ENCODE measurements around the gene NUF2. TPM values are rescaled to one million over a fixed set of nuclear protein-coding genes. Genes with fewer than 3 reads are reported as not detected.

The NUF2 gene
- polyA plus RNA-seq, 2 of the 4 experiments (the other 2 are of a cell fraction): 28.5 to 38.5 TPM

DNA sequence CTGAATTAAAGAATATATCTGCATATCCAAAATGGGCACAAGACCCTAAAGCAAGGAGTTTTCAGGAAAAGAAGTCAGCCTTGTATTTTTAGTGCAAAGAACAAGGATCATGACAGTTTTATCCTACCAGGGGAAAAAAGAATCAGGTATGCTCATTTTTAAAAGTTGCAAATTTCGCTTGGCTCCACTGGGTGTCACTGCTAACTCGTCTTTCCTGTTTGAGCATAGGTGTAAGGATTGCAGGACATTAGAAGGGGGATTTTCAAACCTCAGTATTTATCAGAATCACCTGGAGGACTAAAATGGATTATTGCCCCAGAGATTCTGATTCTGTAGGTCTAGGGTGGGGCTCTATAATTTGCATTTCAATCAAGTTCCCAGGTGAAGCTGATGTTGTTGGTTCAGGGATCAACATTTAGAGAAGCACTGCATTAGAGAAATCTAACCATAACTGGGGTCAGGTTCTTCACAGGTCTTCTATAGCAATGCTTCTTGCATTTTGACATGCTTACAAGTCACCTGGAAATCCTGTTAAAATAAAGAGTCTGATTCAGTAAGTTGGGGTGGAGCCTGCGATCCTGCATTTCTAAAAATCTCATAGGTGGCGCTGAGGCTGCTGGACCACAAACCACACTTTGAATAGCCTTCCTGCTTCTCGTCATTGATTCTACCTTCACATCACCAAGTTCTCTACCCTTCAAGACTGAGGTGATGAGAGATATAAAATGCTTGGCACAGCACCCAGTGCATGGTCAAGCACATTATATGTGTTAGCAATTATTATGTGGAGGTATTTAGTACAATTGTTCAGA, 39.6 kb downstream of the NUF2 start (continued):
- TF ChIP-seq, protein P1, sequence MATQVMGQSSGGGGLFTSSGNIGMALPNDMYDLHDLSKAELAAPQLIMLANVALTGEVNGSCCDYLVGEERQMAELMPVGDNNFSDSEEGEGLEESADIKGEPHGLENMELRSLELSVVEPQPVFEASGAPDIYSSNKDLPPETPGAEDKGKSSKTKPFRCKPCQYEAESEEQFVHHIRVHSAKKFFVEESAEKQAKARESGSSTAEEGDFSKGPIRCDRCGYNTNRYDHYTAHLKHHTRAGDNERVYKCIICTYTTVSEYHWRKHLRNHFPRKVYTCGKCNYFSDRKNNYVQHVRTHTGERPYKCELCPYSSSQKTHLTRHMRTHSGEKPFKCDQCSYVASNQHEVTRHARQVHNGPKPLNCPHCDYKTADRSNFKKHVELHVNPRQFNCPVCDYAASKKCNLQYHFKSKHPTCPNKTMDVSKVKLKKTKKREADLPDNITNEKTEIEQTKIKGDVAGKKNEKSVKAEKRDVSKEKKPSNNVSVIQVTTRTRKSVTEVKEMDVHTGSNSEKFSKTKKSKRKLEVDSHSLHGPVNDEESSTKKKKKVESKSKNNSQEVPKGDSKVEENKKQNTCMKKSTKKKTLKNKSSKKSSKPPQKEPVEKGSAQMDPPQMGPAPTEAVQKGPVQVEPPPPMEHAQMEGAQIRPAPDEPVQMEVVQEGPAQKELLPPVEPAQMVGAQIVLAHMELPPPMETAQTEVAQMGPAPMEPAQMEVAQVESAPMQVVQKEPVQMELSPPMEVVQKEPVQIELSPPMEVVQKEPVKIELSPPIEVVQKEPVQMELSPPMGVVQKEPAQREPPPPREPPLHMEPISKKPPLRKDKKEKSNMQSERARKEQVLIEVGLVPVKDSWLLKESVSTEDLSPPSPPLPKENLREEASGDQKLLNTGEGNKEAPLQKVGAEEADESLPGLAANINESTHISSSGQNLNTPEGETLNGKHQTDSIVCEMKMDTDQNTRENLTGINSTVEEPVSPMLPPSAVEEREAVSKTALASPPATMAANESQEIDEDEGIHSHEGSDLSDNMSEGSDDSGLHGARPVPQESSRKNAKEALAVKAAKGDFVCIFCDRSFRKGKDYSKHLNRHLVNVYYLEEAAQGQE (IDR thresholded peaks at IDR 0.05): no peak

DNA sequence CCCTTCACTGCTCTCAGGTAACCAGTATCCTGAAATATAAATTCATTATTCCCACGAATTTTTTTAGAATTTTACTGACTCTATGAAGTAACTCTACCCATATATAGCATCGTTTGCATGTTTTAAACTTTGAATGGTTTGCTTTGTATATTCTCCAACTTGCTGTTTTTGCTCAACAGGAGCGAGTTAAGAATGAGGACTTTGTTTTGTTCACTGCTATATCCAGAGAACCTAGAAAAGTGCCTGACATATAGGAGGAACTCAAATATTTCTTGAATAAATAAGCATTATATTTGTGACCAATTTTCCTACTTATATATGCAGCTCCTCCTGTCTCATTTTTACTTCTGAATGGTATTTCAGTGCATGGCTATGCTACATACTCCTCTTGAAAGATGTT, 43.4 kb downstream of the NUF2 start:
- FAIRE-seq (no peak), DNase-seq (ENCODE audit: low read depth in 1 of 2, low spot score in 1 of 2) (no peak), ATAC-seq (no peak)
- TF ChIP-seq, protein P2, sequence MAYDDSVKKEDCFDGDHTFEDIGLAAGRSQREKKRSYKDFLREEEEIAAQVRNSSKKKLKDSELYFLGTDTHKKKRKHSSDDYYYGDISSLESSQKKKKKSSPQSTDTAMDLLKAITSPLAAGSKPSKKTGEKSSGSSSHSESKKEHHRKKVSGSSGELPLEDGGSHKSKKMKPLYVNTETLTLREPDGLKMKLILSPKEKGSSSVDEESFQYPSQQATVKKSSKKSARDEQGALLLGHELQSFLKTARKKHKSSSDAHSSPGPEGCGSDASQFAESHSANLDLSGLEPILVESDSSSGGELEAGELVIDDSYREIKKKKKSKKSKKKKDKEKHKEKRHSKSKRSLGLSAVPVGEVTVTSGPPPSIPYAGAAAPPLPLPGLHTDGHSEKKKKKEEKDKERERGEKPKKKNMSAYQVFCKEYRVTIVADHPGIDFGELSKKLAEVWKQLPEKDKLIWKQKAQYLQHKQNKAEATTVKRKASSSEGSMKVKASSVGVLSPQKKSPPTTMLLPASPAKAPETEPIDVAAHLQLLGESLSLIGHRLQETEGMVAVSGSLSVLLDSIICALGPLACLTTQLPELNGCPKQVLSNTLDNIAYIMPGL (CRISPR knock-in tag; IDR thresholded peaks at IDR 0.05; ENCODE audit: borderline replicate concordance): no peak
- TF ChIP-seq, protein P3, sequence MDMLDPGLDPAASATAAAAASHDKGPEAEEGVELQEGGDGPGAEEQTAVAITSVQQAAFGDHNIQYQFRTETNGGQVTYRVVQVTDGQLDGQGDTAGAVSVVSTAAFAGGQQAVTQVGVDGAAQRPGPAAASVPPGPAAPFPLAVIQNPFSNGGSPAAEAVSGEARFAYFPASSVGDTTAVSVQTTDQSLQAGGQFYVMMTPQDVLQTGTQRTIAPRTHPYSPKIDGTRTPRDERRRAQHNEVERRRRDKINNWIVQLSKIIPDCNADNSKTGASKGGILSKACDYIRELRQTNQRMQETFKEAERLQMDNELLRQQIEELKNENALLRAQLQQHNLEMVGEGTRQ (IDR thresholded peaks at IDR 0.05): no peak
- TF ChIP-seq HOXB5 (CRISPR knock-in tag; IDR thresholded peaks at IDR 0.05): no peak
- TF ChIP-seq, protein P4, sequence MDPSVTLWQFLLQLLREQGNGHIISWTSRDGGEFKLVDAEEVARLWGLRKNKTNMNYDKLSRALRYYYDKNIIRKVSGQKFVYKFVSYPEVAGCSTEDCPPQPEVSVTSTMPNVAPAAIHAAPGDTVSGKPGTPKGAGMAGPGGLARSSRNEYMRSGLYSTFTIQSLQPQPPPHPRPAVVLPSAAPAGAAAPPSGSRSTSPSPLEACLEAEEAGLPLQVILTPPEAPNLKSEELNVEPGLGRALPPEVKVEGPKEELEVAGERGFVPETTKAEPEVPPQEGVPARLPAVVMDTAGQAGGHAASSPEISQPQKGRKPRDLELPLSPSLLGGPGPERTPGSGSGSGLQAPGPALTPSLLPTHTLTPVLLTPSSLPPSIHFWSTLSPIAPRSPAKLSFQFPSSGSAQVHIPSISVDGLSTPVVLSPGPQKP (IDR thresholded peaks at IDR 0.05; ENCODE audit: low read depth, low read length): no peak
- no peak for TF ChIP-seq MAFK (IDR thresholded peaks at IDR 0.05; ENCODE audit: partially characterized antibody)
- no peak for TF ChIP-seq SMC3 (IDR thresholded peaks at IDR 0.05)
- CTCF ChIA-PET: interaction anchor here (0.9 to 1.5 kb wide), 2 partner anchors 10 to 1705 kb away, joined by 3 read pairs; no protein-coding TSS in a partner anchor
- no peak overlapping the region for H3K4me2 ChIP-seq
- H3K9me3 ChIP-seq: no peaks in the 10 kb centered on the region
- WGBS (ENCODE audit: missing lambda C conversion rate): 5% methylated on average over 3 of the region's 3 CpGs
- no peak overlapping the region for H3K4me3 ChIP-seq
- POLR2A ChIA-PET: no interaction called here
- no peak overlapping the region for H3K27ac ChIP-seq
- no peaks in the 10 kb centered on the region for H3K4me1 ChIP-seq

DNA sequence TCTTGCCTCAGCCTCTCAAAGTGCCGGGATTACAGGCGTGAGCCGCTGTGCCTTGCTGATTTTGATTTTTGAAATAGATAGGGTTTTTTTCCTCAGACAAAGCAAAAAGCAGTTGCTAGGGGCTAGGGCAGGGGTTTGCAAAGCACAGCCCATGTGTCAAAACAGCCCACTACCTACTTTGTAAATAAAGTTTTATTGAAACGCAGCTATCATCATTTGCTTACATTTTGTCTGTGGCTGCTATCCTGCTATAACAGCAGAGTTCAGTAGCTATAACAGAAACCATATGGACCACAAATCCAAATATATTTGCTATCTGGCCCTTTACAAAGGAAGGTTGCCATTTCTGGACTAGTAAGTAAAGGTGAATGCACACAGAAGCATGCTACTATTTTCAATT, 44.8 kb downstream of the NUF2 start:
- no peak for ATAC-seq

More for the DNA sequence above, 44.8 kb downstream of the NUF2 start:
- Histone ChIP-seq H3K27ac (no peak overlapping the region), H3K4me3 (no peak overlapping the region), H3K9me3 (no peaks in the 10 kb centered on the region), H3K4me1 (no peaks in the 10 kb centered on the region), H3K4me2 (no peak overlapping the region)
- ChIA-PET CTCF (no interaction called here), POLR2A (no interaction called here)
- FAIRE-seq (no peak), DNase-seq (ENCODE audit: low read depth in 1 of 2, low spot score in 1 of 2) (no peak)
- 84% methylated on average over 4 of the region's 4 CpGs for WGBS (ENCODE audit: missing lambda C conversion rate)
- no peak for TF ChIP-seq CEBPB (IDR thresholded peaks at IDR 0.05)
- TF ChIP-seq, protein P1 (IDR thresholded peaks at IDR 0.05): no peak
- no peak for TF ChIP-seq HOXA7 (CRISPR knock-in tag; IDR thresholded peaks at IDR 0.05)
- TF ChIP-seq MAFK (IDR thresholded peaks at IDR 0.05; ENCODE audit: partially characterized antibody): no peak
- TF ChIP-seq NFE2L2 (conservative IDR thresholded peaks at IDR 0.05; ENCODE audit: low read length): no peak
- TF ChIP-seq, protein P2 (CRISPR knock-in tag; IDR thresholded peaks at IDR 0.05; ENCODE audit: borderline replicate concordance): no peak
- TF ChIP-seq EHF (CRISPR knock-in tag; IDR thresholded peaks at IDR 0.05): no peak
- TF ChIP-seq CHD4 (IDR thresholded peaks at IDR 0.05; ENCODE audit: borderline replicate concordance): no peak
- no peak for TF ChIP-seq HDAC2 (IDR thresholded peaks at IDR 0.05)
- TF ChIP-seq HOXB5 (CRISPR knock-in tag; IDR thresholded peaks at IDR 0.05): no peak
- no peak for TF ChIP-seq RFX5 (IDR thresholded peaks at IDR 0.05)
- TF ChIP-seq, protein P5, sequence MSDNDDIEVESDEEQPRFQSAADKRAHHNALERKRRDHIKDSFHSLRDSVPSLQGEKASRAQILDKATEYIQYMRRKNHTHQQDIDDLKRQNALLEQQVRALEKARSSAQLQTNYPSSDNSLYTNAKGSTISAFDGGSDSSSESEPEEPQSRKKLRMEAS (IDR thresholded peaks at IDR 0.05): no peak
